SK-N-SH (cell line): ENCODE results near the gene TMEM243. TPM values are rescaled to one million over a fixed set of nuclear protein-coding genes. Genes with fewer than 3 reads are reported as not detected.

Source experiments
- CTCF ChIA-PET: fragments of 300-600, 350-600 bp; formaldehyde crosslinking; extraction: SDS; loops from one replicate; lab custom pipeline; 2021; lab: Yijun Ruan, JAX
- POLR2A ChIA-PET: fragments of 350-600 bp; sonication (Branson Sonifier 250); formaldehyde crosslinking; extraction: SDS; loops from one replicate; lab custom pipeline; 2020; ENCODE audit warnings: antibody characterized with exemption, inconsistent platforms; lab: Yijun Ruan, JAX
- DNase-seq: peaks from one replicate; pipeline ENCODE4 v3.0.0; 2012
- H2AFZ ChIP-seq: fragments of 200-600 bp; sonication (generic); 2 replicates; pipeline ENCODE4 v1.8.1; 2016; ENCODE audit warnings: antibody characterized with exemption, mild to moderate bottlenecking, low read depth
- H3F3A ChIP-seq: fragments of 200-600 bp; sonication (generic); replicated peaks from 2 replicates; pipeline ENCODE3; 2016; ENCODE audit warnings: antibody characterized with exemption, mild to moderate bottlenecking; ENCODE audit not compliant: insufficient read depth
- H3K27ac ChIP-seq, 2 experiments: fragments of 200-500 bp in 1 of 2; fragments of 200-600 bp in 1 of 2; sonication (Bioruptor generic) in 1 of 2; sonication (generic), shearing (Covaris generic) in 1 of 2; 2 replicates each; pipeline versions ENCODE4 v1.5.1 to v1.6.1; 2014 to 2016; ENCODE audit warnings: low read depth in 2 of 2, inconsistent platforms in 1 of 2, low read length in 1 of 2, mild to moderate bottlenecking in 1 of 2, mixed read lengths in 1 of 2
- H3K27me3 ChIP-seq: fragments of 200-600 bp; sonication (generic), shearing (Covaris generic); 2 replicates; pipeline ENCODE4 v1.6.1; 2016; ENCODE audit warnings: mixed run types; ENCODE audit not compliant: insufficient read depth
- H3K36me3 ChIP-seq, 2 experiments: fragments of 200-500 bp in 1 of 2; fragments of 200-600 bp in 1 of 2; sonication (Bioruptor generic) in 1 of 2; sonication (generic) in 1 of 2; replicated peaks in 1 of 2; 2 replicates each; pipeline versions ENCODE3 to v1.5.1; 2014 to 2016; ENCODE audit warnings: low read length in 1 of 2, mild to moderate bottlenecking in 1 of 2; ENCODE audit not compliant: insufficient read depth in 2 of 2, control insufficient read depth in 1 of 2
- H3K4me1 ChIP-seq, 2 experiments: fragments of 200-500 bp in 1 of 2; fragments of 200-600 bp in 1 of 2; sonication (Bioruptor generic) in 1 of 2; sonication (generic), shearing (Covaris generic) in 1 of 2; 2 replicates each; pipeline versions ENCODE4 v1.5.1 to v1.6.1; 2014 to 2016; ENCODE audit warnings: low read depth in 1 of 2, low read length in 1 of 2, mixed run types in 1 of 2; ENCODE audit not compliant: insufficient read depth in 2 of 2, control insufficient read depth in 1 of 2
- H3K4me2 ChIP-seq: fragments of 200-600 bp; sonication (generic), shearing (Covaris generic); 2 replicates; pipeline ENCODE4 v1.6.1; 2017; ENCODE audit warnings: mixed run types
- H3K4me3 ChIP-seq, 2 experiments: fragments of 200-500 bp in 1 of 2; fragments of 200-600 bp in 1 of 2; sonication (Bioruptor generic) in 1 of 2; sonication (generic), shearing (Covaris generic) in 1 of 2; 2 replicates each; pipeline versions ENCODE4 v1.5.1 to v1.8.1; 2014 to 2016; ENCODE audit warnings: low read depth in 2 of 2, inconsistent platforms in 1 of 2, low read length in 1 of 2, mild to moderate bottlenecking in 1 of 2, mixed read lengths in 1 of 2, moderate library complexity in 1 of 2
- H3K79me2 ChIP-seq: fragments of 200-600 bp; sonication (generic); 2 replicates; pipeline ENCODE4 v1.8.1; 2017; ENCODE audit warnings: mild to moderate bottlenecking; ENCODE audit not compliant: insufficient read depth
- H3K9ac ChIP-seq: fragments of 200-600 bp; sonication (generic); 2 replicates; pipeline ENCODE4 v1.6.1; 2017; ENCODE audit warnings: mixed run types
- H3K9me2 ChIP-seq: fragments of 200-600 bp; sonication (generic); 2 replicates; pipeline ENCODE4 v1.6.1; 2017; ENCODE audit warnings: mixed run types
- H3K9me3 ChIP-seq: fragments of 200-600 bp; sonication (generic); 2 replicates; pipeline ENCODE4 v1.6.1; 2017; ENCODE audit warnings: mixed run types, mild to moderate bottlenecking, moderate library complexity
- H4K20me1 ChIP-seq: fragments of 200-600 bp; sonication (generic); 2 replicates; pipeline ENCODE4 v1.6.1; 2017; ENCODE audit warnings: mild to moderate bottlenecking, mixed run types; ENCODE audit not compliant: insufficient read depth
- CHD2 ChIP-seq: fragments of 150-350 bp; IDR thresholded peaks from 2 replicates; pipeline ENCODE4 v1.6.1; 2018; ENCODE audit warnings: low read length; ENCODE audit not compliant: partially characterized antibody
- ELF1 ChIP-seq: IDR thresholded peaks from 2 replicates; pipeline ENCODE4 v1.4.0; 2012
- FOXJ3 ChIP-seq: sonication (generic); formaldehyde crosslinking; IDR thresholded peaks from 2 replicates; pipeline ENCODE4 v1.5.1; 2020; ENCODE audit warnings: mild to moderate bottlenecking, missing genetic modification reagents
- GABPA ChIP-seq: IDR thresholded peaks from 2 replicates; pipeline ENCODE4 v1.4.0; 2012; ENCODE audit warnings: low read depth, mild to moderate bottlenecking
- GATA2 ChIP-seq: sonication (generic); formaldehyde crosslinking; IDR thresholded peaks from 2 replicates; pipeline ENCODE4 v1.5.0; 2020; ENCODE audit warnings: mild to moderate bottlenecking, missing genetic modification reagents
- JUND ChIP-seq: IDR thresholded peaks from 2 replicates; pipeline ENCODE4 v1.4.0; 2012
- MEF2A ChIP-seq: IDR thresholded peaks from 2 replicates; pipeline ENCODE4 v1.4.0; 2012; ENCODE audit warnings: low read depth, borderline replicate concordance
- MXI1 ChIP-seq: IDR thresholded peaks from 2 replicates; pipeline ENCODE4 v1.6.1; 2012; ENCODE audit warnings: mild to moderate bottlenecking, low read depth, low read length, improper control_type of control experiment
- NFIC ChIP-seq: IDR thresholded peaks from 2 replicates; pipeline ENCODE4 v1.4.0; 2012; ENCODE audit warnings: borderline replicate concordance
- POLR2AphosphoS5 ChIP-seq: IDR thresholded peaks from 2 replicates; pipeline ENCODE4 v1.6.1; 2012; ENCODE audit warnings: low read depth, low read length
- RAD21 ChIP-seq: IDR thresholded peaks from 2 replicates; pipeline ENCODE4 v1.6.1; 2012; ENCODE audit warnings: mild to moderate bottlenecking, low read length
- RXRA ChIP-seq: IDR thresholded peaks from 2 replicates; pipeline ENCODE4 v1.4.0; 2012; ENCODE audit warnings: low read depth, mild to moderate bottlenecking, borderline replicate concordance
- SMC3 ChIP-seq: IDR thresholded peaks from 2 replicates; pipeline ENCODE4 v1.6.1; 2012; ENCODE audit warnings: low read depth, low read length, improper control_type of control experiment
- TCF12 ChIP-seq: IDR thresholded peaks from 2 replicates; pipeline ENCODE4 v1.4.0; 2012
- YY1 ChIP-seq: IDR thresholded peaks from 2 replicates; pipeline ENCODE4 v1.4.0; 2012; ENCODE audit warnings: low read depth, mild to moderate bottlenecking
- WGBS: methylation state at CpG from one replicate; pipeline ENCODE4 v1.1.6; 2017; ENCODE audit warnings: low lambda C conversion rate; 5-methylcytosine and 5-hydroxymethylcytosine counted together
- polyA plus RNA-seq, 3 experiments: library from polyadenylated mRNA; depleted of rRNA; stranded (reverse); fragments of >200 nt; gene quantifications; 2 replicates each; pipeline ENCODE4 v1.2.3, GENCODE V29; 2012
- TF ChIP-seq, protein P1 (sequence below): IDR thresholded peaks from 2 replicates; pipeline ENCODE4 v1.4.0; 2012; ENCODE audit warnings: low read depth, borderline replicate concordance
- TF ChIP-seq, protein P2 (sequence below): IDR thresholded peaks from 2 replicates; pipeline ENCODE4 v1.6.1; 2012; ENCODE audit warnings: mild to moderate bottlenecking, low read depth, low read length, moderate library complexity

Gene TMEM243
- polyA plus RNA-seq, 1 of the 3 experiments (the other 2 are of a cell fraction), result 31.1 TPM

DNA sequence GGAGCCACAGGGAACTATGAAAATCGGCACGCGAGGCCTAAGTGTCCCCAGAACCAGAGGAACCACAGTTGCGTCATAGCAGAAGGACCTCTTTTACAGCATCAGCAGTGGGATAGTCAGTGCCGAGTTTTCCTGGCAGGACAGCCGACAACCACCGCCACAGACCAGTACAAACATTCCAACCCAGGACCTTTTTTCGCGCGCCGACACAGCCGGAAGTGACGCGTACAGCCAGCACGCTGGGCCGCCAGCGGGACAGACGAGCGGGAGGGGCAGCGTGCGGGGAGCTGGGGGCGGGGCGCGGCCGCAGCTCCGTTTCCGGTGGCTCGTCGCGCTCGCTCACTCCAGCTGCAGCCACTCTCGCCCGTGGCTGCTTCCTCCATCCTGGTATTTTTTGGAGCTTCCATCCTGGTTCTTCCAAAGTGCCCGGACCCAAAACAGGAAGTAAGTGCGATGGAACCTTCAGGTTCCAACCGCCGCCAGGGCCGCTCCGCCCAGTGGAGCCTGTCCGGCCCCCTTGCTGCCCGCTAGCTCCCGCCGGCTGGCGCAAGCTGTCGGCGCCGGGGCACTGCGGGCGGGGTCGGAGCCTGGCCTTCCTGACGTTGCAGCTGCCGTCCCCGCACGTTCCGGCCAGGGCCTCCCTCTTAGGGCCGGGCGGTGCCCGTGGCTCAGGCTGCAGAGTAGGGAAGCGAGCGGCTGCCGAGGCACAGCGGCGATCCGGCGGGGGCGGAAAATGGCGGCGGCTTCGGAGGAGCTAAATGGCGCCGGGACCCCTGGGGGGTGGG is 67.2 kb downstream of the TMEM243 start, which contains the start of gene DMTF1 (continued):
- TF ChIP-seq, protein P1, sequence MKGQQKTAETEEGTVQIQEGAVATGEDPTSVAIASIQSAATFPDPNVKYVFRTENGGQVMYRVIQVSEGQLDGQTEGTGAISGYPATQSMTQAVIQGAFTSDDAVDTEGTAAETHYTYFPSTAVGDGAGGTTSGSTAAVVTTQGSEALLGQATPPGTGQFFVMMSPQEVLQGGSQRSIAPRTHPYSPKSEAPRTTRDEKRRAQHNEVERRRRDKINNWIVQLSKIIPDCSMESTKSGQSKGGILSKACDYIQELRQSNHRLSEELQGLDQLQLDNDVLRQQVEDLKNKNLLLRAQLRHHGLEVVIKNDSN, result peak; percentile 39; the same call in 1 of the 2 replicates
- TF ChIP-seq MEF2A, result 0 out of 2 replicates have a peak, but pooled peaks have one; percentile 19
- peak; percentile 97 for TF ChIP-seq YY1
- peak; percentile 87 for TF ChIP-seq CHD2
- TF ChIP-seq JUND, result no peak
- no peak for TF ChIP-seq SMC3
- 0 out of 2 replicates have a peak, but pooled peaks have one; percentile 22 for TF ChIP-seq GATA2 (CRISPR knock-in tag)
- no peak for TF ChIP-seq RXRA
- TF ChIP-seq POLR2AphosphoS5, result peak; percentile 88
- TF ChIP-seq GABPA, result peak; percentile 89
- peak; percentile 99 for TF ChIP-seq MXI1
- TF ChIP-seq NFIC, result no peak; the same call in 1 of the 2 replicates
- peak; percentile 54 for TF ChIP-seq TCF12
- 0 out of 2 replicates have a peak, but pooled peaks have one; percentile 49 for TF ChIP-seq FOXJ3 (CRISPR knock-in tag)
- TF ChIP-seq ELF1, result peak; percentile 99
- no peak for TF ChIP-seq RAD21

DNA sequence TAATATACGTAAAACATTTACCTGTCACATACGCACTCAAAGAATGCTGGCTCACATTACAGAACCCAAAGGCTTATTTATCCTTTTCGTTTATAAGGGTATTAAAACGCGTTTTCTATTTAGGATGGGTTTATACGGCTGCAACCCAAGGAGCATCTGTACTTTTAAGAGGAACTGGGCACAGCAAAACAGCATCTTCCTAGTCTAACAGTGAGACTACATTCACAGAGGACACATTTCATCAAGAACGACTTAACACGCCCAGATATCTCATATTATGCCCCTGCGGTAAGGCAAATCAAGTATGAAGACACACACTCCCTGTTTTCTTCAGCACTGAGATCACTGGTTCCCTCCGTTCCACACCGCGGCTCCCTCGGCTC is 67.8 kb downstream of the TMEM243 start:
- TF ChIP-seq, protein P2, sequence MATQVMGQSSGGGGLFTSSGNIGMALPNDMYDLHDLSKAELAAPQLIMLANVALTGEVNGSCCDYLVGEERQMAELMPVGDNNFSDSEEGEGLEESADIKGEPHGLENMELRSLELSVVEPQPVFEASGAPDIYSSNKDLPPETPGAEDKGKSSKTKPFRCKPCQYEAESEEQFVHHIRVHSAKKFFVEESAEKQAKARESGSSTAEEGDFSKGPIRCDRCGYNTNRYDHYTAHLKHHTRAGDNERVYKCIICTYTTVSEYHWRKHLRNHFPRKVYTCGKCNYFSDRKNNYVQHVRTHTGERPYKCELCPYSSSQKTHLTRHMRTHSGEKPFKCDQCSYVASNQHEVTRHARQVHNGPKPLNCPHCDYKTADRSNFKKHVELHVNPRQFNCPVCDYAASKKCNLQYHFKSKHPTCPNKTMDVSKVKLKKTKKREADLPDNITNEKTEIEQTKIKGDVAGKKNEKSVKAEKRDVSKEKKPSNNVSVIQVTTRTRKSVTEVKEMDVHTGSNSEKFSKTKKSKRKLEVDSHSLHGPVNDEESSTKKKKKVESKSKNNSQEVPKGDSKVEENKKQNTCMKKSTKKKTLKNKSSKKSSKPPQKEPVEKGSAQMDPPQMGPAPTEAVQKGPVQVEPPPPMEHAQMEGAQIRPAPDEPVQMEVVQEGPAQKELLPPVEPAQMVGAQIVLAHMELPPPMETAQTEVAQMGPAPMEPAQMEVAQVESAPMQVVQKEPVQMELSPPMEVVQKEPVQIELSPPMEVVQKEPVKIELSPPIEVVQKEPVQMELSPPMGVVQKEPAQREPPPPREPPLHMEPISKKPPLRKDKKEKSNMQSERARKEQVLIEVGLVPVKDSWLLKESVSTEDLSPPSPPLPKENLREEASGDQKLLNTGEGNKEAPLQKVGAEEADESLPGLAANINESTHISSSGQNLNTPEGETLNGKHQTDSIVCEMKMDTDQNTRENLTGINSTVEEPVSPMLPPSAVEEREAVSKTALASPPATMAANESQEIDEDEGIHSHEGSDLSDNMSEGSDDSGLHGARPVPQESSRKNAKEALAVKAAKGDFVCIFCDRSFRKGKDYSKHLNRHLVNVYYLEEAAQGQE, result no peak
- TF ChIP-seq TCF12, result no peak
- TF ChIP-seq FOXJ3 (CRISPR knock-in tag), result peak; percentile 43; the same call in 1 of the 2 replicates
- H4K20me1 ChIP-seq, result peaks cover 33% of the 10 kb centered on the region
- H3K79me2 ChIP-seq, result peaks cover 39% of the 10 kb centered on the region
- ChIA-PET POLR2A (interaction anchor here (0.6 to 3.2 kb wide), 23 partner anchors 10 to 229 kb away, joined by 3 to 22 read pairs (median 4); partner anchors contain the start of genes ELAPOR2 and TMEM243), CTCF (interaction anchor here (0.7 to 11.5 kb wide), 13 partner anchors 8 to 247 kb away, joined by 3 to 295 read pairs (median 4); partner anchors contain the start of gene ELAPOR2)
- H3K27ac ChIP-seq, result peak overlapping the region; percentile 96 to 99
- 2% methylated on average over 13 of the region's 13 CpGs for WGBS
- peaks cover 15 to 21% of the 10 kb centered on the region in 2 experiments for H3K36me3 ChIP-seq
- peaks cover 25% of the 10 kb centered on the region for H3F3A ChIP-seq
- no peaks in the 10 kb centered on the region for H3K27me3 ChIP-seq
- H3K9me3 ChIP-seq, result no peaks in the 10 kb centered on the region
- H3K9ac ChIP-seq, result peak overlapping the region; percentile 96
- peak overlapping the region; percentile 79 for H3K4me2 ChIP-seq
- peak overlapping the region; percentile 73 to 92 for H3K4me3 ChIP-seq
- peaks cover 19 to 34% of the 10 kb centered on the region in 2 experiments; a peak in 3 of 4 replicates for H3K4me1 ChIP-seq
- H3K9me2 ChIP-seq, result no peaks in the 10 kb centered on the region
- DNase-seq, result no peak
- peak overlapping the region; percentile 87 for H2AFZ ChIP-seq
